MCF 10A (cell line): ENCODE data around the gene SNX24. TPM values are rescaled to one million over a fixed set of nuclear protein-coding genes. Genes with fewer than 3 reads are reported as not detected.

Source experiments
- BruUV-seq: library from RNA; stranded (reverse); fragments of 400-500 nt; replicated peaks from 2 replicates; lab custom pipeline; 2021; lab: Mats Ljungman, UMichigan
- CTCF ChIA-PET: fragments of 300-600 bp; sonication (Branson Sonifier 250); formaldehyde crosslinking; extraction: SDS; loops from one replicate; lab custom pipeline; 2021; ENCODE audit warnings: antibody characterized with exemption, inconsistent platforms; lab: Yijun Ruan, JAX
- POLR2A ChIA-PET: fragments of 300-600, 350-650 bp; sonication (Branson Sonifier 250); formaldehyde crosslinking; extraction: SDS; loops from one replicate; lab custom pipeline; 2020; ENCODE audit warnings: antibody characterized with exemption, inconsistent platforms; lab: Yijun Ruan, JAX
- DNase-seq: peaks from one replicate; pipeline ENCODE4 v3.0.0-alpha.2; 2018; ENCODE audit not compliant: unreplicated experiment
- H3K27ac Mint-ChIP-seq: one replicate; pipeline ENCODE4 v1.8.0; 2022; ENCODE audit warnings: mild to moderate bottlenecking, low read depth, mixed read lengths; ENCODE audit not compliant: unreplicated experiment
- H3K27me3 Mint-ChIP-seq: one replicate; pipeline ENCODE4 v1.8.0; 2022; ENCODE audit warnings: mixed read lengths; ENCODE audit not compliant: insufficient read depth, unreplicated experiment
- H3K36me3 Mint-ChIP-seq: one replicate; pipeline ENCODE4 v1.8.0; 2022; ENCODE audit warnings: mild to moderate bottlenecking, moderate library complexity, mixed read lengths; ENCODE audit not compliant: insufficient read depth, unreplicated experiment
- H3K4me1 Mint-ChIP-seq: one replicate; pipeline ENCODE4 v1.8.0; 2022; ENCODE audit warnings: mixed read lengths; ENCODE audit not compliant: insufficient read depth, unreplicated experiment
- H3K4me3 Mint-ChIP-seq: one replicate; pipeline ENCODE4 v1.8.0; 2022; ENCODE audit warnings: mild to moderate bottlenecking, moderate library complexity, mixed read lengths; ENCODE audit not compliant: unreplicated experiment
- H3K9me3 Mint-ChIP-seq: one replicate; pipeline ENCODE4 v1.8.0; 2022; ENCODE audit warnings: mixed read lengths; ENCODE audit not compliant: unreplicated experiment
- CTCF ChIP-seq: fragments of 200-600 bp; IDR thresholded peaks from one replicate; pipeline ENCODE4 v1.8.0; 2022; ENCODE audit warnings: antibody characterized with exemption, mild to moderate bottlenecking; ENCODE audit not compliant: unreplicated experiment
- intact Hi-C: fragments of 100-400 bp; cut with micrococcal nuclease; formaldehyde crosslinking; loops from 2 replicates; pipeline ENCODE4 v1.14.1; 2022
- total RNA-seq: library from RNA; stranded (reverse); gene quantifications from 2 replicates; pipeline ENCODE4 v1.2.3, GENCODE V29; 2022

Gene SNX24
- total RNA-seq, 1 experiment from 2014 or later = 97.0 TPM

- H3K4me1 Mint-ChIP-seq = no peaks in the 10 kb centered on the region
- BruUV-seq = no TSS peak
- DNase-seq = no peak
- no peak for TF ChIP-seq CTCF
- ChIA-PET POLR2A (interaction anchor here (0.5 to 0.8 kb wide), 4 partner anchors 11 to 342 kb away, joined by 3 to 4 read pairs (median 3); no protein-coding TSS in a partner anchor), CTCF (interaction anchor here (0.6 to 0.9 kb wide), 2 partner anchors 414 to 532 kb away, joined by 3 read pairs; no protein-coding TSS in a partner anchor)
- intact Hi-C loops = no loop called here
- no peaks in the 10 kb centered on the region for H3K27me3 Mint-ChIP-seq
- H3K9me3 Mint-ChIP-seq = no peaks in the 10 kb centered on the region
- H3K27ac Mint-ChIP-seq = no peak overlapping the region
- H3K4me3 Mint-ChIP-seq = no peak overlapping the region
- peaks cover 30% of the 10 kb centered on the region for H3K36me3 Mint-ChIP-seq
These were observed 30.1 kb upstream of the SNX24 start for GRCh38 chr5:122815218-122815767.

- POLR2A ChIA-PET = interaction anchor here (1.7 kb wide), 1 partner anchor 7 kb away, joined by 3 read pairs; no protein-coding TSS in a partner anchor
These were observed 28.7 kb upstream of the SNX24 start for GRCh38 chr5:122816756-122817155.

GRCh38 chr5:122831984-122832383, 13.4 kb upstream of the SNX24 start:
- DNase-seq = no peak
- no TSS peak for BruUV-seq
- Mint-ChIP-seq H3K4me3 (no peak overlapping the region), H3K4me1 (no peaks in the 10 kb centered on the region), H3K9me3 (no peaks in the 10 kb centered on the region), H3K27me3 (no peaks in the 10 kb centered on the region), H3K36me3 (peaks cover 30% of the 10 kb centered on the region), H3K27ac (no peak overlapping the region)
- POLR2A ChIA-PET = interaction anchor here (6.5 kb wide), 1 partner anchor 13 kb away, joined by 35 read pairs; the partner anchor contains the start of gene SNX24
- TF ChIP-seq CTCF = no peak
- CTCF ChIA-PET = no interaction called here
- intact Hi-C loops = no loop called here

More at GRCh38 chr5:122816756-122817155, 28.7 kb upstream of the SNX24 start:
- BruUV-seq = no TSS peak
- CTCF ChIA-PET = interaction anchor here (1.0 to 1.4 kb wide), 4 partner anchors 18 to 772 kb away, joined by 3 to 5 read pairs (median 4); no protein-coding TSS in a partner anchor
- DNase-seq = no peak
- TF ChIP-seq CTCF = no peak
- Mint-ChIP-seq H3K4me1 (no peaks in the 10 kb centered on the region), H3K9me3 (no peaks in the 10 kb centered on the region), H3K4me3 (no peak overlapping the region), H3K27ac (no peak overlapping the region), H3K27me3 (no peaks in the 10 kb centered on the region), H3K36me3 (peaks cover 41% of the 10 kb centered on the region)
- intact Hi-C loops = no loop called here

GRCh38 chr5:122835681-122836080, 9.7 kb upstream of the SNX24 start:
- intact Hi-C loops = no loop called here
- BruUV-seq = no TSS peak
- H3K4me3 Mint-ChIP-seq = no peak overlapping the region
- DNase-seq = no peak
- H3K27ac Mint-ChIP-seq = no peak overlapping the region
- ChIA-PET POLR2A (no interaction called here), CTCF (no interaction called here)
- H3K9me3 Mint-ChIP-seq = no peaks in the 10 kb centered on the region
- no peaks in the 10 kb centered on the region for H3K36me3 Mint-ChIP-seq
- H3K4me1 Mint-ChIP-seq = no peaks in the 10 kb centered on the region
- no peak for TF ChIP-seq CTCF
- no peaks in the 10 kb centered on the region for H3K27me3 Mint-ChIP-seq
